Activated CD8-positive, alpha-beta memory T cell treated with anti-CD3 and anti-CD28 coated beads, Interleukin-2, amount 50 U/mL, for 1 hour (primary cell): ENCODE data around the gene NOVA2.

Experiments
- DNase-seq: peaks from one replicate; pipeline ENCODE4 v3.0.0-alpha.2; 2020; ENCODE audit errors: extremely low read depth

Gene NOVA2

GRCh38 chr19:45962021-45962420, 11.6 kb downstream of the NOVA2 start:
- no peak for DNase-seq

DNA sequence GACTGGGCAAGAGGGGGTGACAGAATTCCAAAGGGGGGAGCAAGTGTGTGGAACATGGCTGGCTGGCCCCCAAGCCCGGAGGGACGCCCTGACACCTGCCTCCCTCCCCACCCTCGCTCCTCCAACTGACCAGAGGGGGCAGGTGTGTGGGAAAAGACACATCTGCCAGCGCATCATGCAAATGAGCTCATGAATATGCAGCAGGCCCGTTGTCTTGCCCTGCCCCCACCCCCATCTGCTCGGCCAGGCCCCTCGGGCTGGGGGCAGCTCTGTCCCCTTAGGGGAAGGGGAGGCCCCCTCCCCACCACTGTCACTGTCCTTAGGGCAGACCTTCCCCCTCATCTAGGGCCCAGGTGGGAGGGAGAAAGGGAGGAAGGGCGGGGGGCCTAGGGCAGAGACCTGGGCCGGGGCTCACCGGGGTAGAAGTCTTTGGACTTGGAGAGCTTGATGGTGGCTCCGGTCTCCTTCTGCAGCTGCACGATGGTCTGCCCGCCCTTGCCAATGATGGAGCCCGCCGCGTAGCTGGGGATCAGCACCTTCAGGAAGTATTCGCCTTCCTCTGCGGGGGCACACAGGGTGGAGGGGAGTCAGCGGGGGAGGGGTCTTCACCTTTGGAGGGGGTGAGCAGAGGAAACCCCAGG, 12.9 kb downstream of the NOVA2 start:
- no peak for DNase-seq

- no peak for DNase-seq
These were observed 14.1 kb downstream of the NOVA2 start for GRCh38 chr19:45959517-45960025.

- DNase-seq: no peak
These were observed 14.7 kb downstream of the NOVA2 start for GRCh38 chr19:45958769-45959516.

- no peak for DNase-seq
These were observed 15.3 kb downstream of the NOVA2 start for GRCh38 chr19:45958320-45958719.

GRCh38 chr19:45955905-45956608, 17.6 kb downstream of the NOVA2 start:
- no peak for DNase-seq

GRCh38 chr19:45954156-45954555, 19.5 kb downstream of the NOVA2 start:
- DNase-seq: no peak

DNA sequence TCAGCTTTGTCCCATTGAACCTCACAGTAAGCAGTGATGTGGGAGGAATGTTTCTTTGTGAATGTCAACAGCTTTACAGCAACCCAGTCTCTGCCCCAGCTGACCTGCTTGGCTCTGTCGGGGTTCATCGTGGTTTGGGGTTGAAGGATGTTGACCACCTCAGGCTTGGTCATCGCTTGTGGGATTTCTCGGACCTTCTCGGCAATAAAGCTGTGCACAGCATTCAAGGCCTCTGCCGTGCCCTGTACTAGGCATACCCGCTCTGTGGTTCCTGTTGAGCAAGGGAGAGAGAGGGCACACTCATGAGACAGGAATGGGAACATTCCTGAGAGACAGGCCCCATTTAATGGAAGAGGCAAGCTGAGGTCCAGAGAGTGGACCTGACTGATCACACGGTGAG, 20.0 kb downstream of the NOVA2 start:
- DNase-seq: no peak

DNA sequence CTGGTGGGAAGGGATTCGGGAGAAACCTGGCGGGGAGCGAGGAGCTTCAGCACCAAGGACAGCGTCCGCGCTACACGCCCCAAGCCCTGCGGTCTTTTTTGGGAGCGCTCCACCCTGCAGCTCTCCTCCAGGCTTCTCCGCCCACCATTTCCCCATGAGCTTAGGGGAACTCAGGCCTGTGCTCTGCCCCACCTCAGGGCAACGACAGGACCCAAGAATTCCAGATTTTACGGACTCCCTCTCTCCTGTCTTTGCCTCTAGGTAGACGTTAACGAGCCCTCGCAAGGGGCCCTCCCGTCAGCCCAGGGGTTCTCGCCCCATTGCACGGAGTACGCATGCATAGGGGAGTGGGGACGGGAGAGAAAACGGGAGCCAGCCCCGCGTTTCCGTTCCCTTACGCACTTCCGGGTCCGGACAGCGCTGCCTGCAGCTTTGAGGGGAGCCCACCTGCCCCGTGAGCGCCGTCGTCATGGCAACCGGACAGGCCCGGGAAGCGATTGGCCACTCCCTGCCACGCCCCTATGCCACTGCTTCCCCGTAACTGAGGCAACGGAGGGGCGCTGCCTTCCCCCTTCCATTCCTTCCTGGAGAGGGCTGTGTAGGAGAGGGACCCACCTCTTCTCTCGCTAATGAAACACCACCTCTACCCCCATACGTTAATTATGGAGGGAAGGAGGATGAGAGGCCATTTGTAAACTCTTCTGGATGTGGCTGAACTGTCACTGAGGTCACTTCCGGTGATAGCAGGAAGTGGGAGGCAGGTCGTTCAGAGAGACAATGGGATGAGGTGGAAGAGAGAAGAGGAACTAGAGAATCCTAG, 20.8 kb downstream of the NOVA2 start:
- no peak for DNase-seq

GRCh38 chr19:45952341-45952685, 21.4 kb downstream of the NOVA2 start:
- no peak for DNase-seq

GRCh38 chr19:45947926-45948325, 25.7 kb downstream of the NOVA2 start:
- DNase-seq: no peak

GRCh38 chr19:45940515-45940805, 33.2 kb downstream of the NOVA2 start:
- DNase-seq: no peak

- DNase-seq: no peak
These were observed 33.7 kb downstream of the NOVA2 start for GRCh38 chr19:45939792-45940514.

DNA sequence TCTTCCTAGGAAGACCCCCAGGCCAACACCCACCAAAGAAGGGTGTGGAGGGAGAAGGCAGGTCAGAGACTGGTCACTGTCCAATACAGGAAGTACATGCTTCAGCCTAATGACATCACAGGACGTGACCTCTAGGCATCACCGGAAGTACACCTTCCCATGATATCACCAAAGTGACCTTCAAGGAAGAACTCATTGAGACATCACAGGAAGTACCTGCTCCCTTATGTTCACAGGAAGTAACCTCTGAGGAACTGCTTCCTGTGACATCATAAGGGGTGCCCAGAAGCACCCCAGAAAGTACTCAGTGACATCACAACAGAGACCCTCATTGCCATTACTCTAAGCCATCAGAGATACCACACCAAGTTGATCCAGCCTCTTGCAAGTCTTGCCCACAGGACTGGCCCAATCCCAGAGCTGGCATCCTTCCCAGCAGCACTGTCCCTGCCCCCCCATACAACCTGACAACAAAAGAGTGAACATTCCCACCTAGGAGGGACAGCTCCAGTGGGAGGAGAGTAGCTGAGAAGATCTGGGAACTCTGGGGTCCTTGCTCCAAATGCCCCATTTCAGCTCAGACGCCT, 34.8 kb downstream of the NOVA2 start:
- no peak for DNase-seq

DNA sequence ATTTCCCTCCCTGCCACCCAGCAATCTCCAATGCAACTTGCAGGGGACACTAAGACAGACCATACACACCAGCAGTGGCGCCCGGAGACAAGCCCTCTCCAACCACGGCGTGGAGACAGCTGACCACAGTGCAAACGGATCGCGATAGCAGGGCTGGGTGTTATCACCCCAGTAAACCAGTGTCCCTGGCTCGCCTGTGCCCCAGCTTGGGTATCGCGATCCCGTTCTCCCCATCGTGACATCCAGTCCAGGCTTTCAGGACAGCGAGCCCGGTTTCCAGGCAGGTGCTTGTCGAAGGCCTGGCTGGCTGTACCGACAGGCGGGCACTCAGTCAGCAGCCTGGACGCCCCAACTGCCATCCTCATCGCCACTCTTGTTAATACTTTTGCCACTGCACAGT, 38.4 kb downstream of the NOVA2 start:
- no peak for DNase-seq

- no peak for DNase-seq
These were observed 39.0 kb downstream of the NOVA2 start for GRCh38 chr19:45934551-45935230.

DNA sequence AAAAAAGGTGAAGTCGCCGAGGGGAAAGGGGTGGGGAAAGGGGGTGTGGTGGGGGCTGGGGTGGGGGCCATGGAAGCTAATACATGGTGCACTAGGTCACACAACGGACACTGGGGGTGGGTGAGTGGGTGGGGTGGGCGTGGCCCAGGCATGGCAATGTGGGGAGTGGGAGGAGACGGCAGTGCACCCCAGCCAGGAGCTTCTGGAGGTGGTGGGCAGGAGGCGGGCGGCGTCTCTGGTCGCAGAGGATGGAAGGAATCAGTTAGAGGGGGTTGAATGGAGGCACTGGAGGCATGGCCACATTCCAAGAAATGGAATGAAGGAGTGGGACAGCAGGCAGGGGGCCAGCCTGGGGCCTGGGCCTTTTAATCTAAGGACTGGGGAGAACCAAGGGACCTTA, 39.9 kb downstream of the NOVA2 start:
- no peak for DNase-seq

DNA sequence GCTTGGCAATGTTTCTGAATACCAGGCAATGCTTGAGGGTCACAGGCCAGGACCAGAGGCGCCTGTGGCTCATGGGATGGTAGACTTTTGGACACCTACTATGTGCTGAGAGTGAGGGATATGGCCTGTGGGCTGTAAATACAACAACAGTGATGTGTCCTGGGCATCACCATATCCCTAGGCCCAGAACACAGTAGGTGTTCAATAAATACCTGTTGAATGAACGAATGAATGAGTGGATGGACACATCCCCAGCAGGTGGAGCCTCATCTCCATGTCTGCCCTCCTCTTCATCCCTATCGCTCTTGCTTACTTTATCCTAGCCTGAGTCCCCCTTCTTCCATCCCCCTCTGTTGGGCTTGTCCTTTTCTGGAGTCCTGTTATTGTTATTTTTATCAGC, 42.6 kb downstream of the NOVA2 start:
- no peak for DNase-seq

DNA sequence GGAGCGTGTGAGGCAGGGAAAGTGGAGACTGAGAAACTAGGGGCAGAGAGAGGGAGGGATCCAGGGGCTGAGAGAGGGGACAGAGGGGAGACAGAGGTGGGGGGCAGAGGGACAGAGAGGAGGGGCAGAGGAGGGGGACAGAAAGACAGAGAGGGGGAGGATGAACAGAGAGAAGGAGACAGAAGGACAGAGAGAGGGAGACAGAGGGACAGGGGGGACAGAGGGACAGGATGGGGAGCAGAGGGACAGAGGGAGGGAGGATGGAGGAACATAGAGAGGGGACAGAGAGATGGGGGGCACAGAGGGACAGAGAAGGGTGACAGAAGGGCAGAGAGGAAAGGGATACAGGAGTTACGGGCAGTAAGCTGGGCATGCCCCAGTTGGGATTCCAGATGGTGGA, 44.4 kb downstream of the NOVA2 start:
- no peak for DNase-seq

DNA sequence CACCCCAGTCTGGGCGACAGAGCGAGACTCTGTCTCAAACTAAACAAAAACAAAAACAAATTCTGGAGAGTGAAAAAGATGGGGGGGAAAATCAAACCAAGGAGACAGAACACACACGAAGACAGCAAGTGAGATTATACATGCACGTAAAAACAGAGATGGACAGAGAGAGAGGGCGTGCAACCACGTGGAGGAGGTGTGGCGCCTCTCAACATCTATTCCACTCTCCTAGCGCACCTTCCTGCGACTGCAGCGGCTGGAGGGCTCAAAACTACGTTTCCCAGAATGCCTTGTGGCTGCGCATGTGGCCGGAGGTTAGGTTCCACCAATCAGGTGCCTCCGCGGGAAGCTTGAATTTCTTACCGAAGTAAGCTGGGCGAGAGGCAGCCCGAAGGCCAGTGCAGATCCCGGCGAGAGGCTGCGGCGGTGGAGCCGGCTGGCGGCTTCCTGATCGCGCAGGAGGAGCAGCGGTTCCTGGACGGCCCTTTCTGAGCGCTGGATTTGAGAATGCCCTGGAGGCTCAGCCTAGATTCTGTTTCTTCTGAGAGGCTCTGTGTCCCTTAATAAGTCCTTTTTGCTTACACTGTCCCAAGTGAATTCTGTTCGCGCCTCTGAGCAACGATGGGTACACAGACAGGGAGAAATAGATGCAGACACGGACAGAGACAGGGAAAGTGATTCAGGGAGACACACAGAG, 46.0 kb downstream of the NOVA2 start:
- peak; percentile 66 for DNase-seq
